Activated CD8-positive, alpha-beta memory T cell treated with anti-CD3 and anti-CD28 coated beads, Interleukin-2, amount 50 U/mL, for 48 hours (primary cell): Measurements from ENCODE around the gene SPDYC.
"Not testable (repeated sequence)": the region's sequence is repeated elsewhere in the genome, so short reads cannot be mapped to it uniquely, and the experiment has no call there.

Experiments
- DNase-seq: peaks from one replicate; pipeline ENCODE4 v3.0.0-alpha.2; 2020

The SPDYC gene

GRCh38 chr11:65134952-65135632 is 34.9 kb upstream of the SPDYC start:
- DNase-seq: peak; percentile 85

DNA sequence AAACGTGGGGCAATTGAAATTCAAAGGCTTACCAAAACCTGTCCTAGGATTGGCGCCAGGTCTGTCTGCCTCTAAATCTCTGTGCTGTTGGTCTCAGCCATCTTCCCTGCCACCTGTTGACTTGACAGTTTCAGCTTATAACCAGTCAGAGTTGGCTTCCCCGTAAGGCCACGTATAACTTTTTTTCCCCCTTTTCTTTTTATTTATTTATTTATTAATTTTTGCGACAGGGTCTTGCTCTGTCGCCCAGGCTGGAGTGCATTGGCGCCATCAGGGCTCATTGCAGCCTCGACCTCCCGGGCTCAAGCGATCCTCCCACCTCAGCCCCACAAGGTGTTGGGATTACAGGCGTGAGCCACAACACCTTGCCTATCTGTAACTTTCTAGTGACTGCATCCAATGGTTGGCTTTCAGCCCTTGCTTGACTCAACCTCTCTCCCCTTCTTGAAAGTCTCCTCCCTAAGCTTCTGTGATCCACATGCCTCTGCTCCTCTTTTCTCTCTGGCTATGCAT is 34.3 kb upstream of the SPDYC start:
- DNase-seq: no peak

DNA sequence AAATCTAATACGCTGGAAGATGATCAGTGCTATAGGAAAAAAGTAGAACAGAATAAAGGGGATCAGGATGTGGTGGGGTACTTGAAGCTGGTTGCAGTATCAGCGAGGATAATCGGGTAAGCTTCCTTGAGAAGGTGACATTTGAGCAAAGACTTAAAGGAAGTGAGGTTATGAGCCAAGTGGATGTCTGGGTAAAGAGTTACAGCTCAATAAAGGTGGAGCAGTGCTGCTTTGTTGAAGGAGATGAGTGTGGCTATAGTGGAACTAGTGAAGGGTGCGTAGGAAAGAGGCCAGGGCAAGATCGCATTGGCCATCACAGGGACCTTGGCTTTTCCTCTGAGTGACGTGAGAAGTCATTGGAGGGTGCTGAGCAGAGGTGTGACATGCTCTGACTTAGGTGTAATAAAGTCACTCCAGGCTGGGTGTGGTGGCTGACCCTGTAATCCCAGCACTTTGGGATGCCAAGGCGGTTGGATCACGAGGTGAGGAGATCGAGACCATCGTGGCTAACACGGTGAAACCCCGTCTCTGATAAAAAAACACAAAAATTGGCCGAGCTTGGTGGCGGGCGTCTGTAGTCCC is 33.4 kb upstream of the SPDYC start:
- no peak for DNase-seq

DNA sequence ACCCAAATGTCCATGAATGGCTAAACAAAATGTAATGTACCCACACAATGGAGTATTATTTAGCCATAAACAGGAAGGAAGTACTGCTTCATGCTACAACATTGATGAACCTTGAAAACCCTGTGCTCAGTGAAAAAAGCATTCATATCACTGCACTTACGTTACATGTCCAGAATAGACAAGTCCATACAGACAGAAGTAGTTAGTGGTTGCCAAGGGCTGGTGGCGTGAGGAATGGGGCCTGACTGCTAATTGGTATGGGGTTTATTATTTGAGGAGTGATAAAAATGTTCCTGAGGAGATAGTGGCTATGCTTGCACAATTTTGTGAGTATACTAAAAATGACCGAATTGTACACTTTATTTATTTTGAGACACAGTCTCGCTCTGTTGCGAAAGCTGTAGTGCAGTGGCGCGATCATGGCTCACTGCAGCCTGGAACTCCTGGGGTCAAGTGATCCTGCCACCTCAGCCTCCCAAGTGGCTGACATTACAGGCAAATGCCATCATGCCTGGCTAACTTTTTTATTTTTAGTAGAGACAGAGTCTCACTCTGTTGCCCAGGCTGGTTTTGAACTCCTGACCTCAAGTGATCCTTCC is 28.0 kb upstream of the SPDYC start:
- DNase-seq: no peak

- DNase-seq: no peak
These were observed 22.5 kb upstream of the SPDYC start for GRCh38 chr11:65147352-65148075.

DNA sequence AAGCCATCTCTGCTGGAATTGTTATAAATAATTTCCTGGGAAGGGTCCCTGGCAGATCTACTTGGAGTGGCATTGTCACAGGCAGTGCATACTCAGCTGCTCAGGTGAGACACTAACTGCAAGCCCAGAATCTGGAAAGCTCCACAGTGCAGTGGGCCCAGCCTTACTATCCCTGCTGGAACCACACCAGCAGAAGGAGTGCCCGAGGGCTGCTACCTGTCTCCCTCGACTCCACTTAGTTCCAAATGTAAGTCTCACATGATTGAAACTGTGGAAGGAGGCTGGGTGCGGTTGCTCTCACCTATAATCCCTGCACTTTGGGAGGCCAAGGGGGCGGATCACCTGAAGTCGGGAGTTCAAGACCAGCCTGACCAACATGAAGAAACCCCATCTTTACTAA is 21.4 kb upstream of the SPDYC start:
- no peak for DNase-seq

- DNase-seq: not testable (repeated sequence)
These were observed 19.9 kb upstream of the SPDYC start for GRCh38 chr11:65150131-65150508.

DNA sequence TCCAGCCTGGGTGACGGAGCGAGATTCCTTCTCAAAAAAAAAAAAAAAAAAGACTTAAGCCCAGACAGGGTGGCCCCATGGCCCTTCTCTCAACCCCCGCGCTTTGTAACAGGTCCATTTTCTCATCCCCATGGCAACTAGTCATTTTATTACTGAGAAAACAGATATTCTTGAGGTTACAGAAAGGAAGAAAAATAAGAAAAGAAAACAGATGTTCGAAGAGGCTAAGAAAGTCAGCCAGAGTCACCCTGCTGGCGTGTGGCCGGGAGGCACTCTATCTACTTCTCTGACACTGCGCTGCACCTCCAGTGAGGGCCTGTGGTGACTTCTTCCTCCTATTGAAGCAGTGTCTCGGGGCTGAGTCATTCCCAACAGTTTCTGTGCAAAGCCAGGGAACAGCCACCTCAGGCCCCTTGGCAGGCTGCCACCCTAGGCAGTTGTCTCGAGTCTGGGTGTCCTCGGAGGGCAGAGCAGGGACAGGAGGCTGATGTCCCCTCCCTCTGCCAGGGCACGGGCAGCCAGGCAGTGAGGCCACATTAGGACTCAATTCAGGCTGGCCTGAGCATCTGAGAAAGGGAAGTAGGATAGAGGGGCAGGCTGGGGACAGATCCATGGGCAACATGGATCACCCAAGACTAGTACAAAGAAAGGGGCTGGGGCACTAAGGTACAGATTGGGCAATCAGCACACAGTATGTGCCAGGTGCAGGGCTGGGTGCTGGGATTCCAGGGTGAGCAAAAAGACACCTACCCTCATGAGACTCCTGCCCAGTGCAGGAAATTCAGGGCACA is 19.3 kb upstream of the SPDYC start:
- peak; percentile 72 for DNase-seq

- DNase-seq: no peak
These were observed 18.6 kb upstream of the SPDYC start for GRCh38 chr11:65151331-65151899.

GRCh38 chr11:65152122-65152521 is 17.9 kb upstream of the SPDYC start:
- no peak for DNase-seq

- DNase-seq: no peak
These were observed 13.8 kb upstream of the SPDYC start for GRCh38 chr11:65156256-65156655.

DNA sequence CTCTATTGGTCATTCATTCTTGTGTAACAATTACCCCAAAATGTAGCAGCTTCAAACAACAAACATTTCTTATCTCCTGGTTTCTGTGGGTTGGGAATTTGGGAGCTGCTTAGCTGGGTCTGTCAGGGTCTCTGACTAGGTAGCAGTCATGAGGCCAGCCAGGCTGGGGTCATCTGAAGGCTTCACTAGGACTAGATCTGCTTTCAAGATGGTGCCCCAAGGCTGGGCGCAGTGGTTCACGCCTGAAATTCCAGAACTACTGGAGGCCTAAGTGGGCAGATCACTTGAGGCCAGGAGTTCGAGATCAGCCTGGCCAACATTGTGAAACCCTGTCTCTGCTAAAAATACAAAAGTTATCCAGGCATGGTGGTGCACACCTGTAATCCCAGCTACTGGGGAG is 13.1 kb upstream of the SPDYC start:
- no peak for DNase-seq

- DNase-seq: no peak
These were observed 12.7 kb upstream of the SPDYC start for GRCh38 chr11:65157336-65157735.

DNA sequence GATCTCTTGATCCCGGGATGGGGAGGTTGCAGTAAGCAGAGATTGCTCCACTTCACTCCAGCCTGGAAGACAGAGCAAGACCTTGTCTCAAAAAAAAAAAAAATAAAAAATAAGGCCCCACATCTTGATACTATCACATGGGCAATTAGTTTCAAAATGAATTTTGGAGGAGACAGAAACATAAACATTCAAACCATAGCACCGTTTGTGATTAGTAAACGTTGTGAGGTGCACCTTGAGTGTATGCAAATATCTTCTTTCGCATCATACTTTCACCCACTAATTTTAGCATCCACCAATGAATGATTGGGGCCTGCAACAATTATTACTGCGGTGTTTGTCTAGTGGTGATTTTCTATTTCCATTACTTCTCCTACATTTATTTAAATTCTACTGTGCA is 11.0 kb upstream of the SPDYC start:
- DNase-seq: no peak

- no peak for DNase-seq
These were observed 9.4 kb upstream of the SPDYC start for GRCh38 chr11:65160643-65161042.

DNA sequence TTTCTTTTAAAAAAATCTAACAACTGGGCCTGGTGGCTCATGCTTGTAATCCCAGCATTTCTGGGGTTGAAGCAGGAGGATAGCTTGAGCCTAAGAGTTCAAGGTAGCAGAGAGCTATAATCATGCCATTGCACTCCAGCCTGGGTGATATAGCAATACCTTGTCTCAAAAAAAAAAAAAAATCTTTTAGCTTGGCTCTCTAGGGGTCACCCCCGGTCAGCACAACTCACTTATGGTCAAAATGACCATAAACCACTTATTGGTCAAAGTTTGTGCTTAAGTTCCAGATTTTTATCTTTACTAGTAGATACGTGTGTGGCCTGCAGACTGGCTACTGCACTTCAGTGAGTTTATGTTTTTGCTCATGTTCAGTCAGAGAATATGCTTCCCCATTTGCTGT is 6.3 kb upstream of the SPDYC start:
- DNase-seq: no peak

- no peak for DNase-seq
These were observed 4.4 kb upstream of the SPDYC start for GRCh38 chr11:65165410-65166317.

DNA sequence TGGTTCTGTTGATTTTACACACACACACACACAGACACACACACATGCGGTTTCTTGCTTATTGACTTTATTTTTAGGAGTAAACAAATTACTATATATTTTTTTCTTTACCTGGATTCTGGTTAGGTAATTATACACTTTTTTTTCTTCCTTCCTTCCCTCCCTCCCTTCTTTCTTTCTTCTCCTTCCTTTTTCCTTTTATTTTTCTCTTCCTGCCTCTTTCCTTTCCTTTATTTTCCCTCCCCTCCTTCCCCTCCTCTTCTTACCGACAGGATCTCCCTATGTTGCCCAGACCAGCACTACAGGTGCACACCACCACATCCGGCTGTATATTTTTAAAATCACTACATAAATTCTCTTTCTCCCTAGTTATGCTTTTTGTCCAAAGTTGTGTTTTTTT is 3.1 kb upstream of the SPDYC start:
- DNase-seq: no peak

DNA sequence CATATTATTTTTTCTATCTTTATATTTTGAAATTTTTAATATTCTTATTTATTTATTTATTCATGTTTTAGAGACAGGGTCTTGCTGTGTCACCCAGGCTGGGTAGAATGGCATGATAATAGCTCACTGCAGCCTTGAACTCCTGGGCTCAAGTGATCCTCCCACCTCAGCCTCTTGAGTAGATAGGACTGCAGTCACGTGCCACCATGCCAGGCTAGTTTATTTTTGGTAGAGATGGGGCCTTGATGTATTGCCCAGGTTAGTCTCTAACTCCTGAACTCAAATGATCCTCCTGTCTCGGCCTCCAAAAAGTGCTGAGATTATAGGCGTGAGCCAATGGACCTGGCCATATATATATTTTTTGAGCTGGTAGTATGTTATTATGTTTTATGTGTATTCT is 2.4 kb upstream of the SPDYC start:
- DNase-seq: no peak

GRCh38 chr11:65169164-65169641 is 830 bp upstream of the SPDYC start:
- no peak for DNase-seq

DNA sequence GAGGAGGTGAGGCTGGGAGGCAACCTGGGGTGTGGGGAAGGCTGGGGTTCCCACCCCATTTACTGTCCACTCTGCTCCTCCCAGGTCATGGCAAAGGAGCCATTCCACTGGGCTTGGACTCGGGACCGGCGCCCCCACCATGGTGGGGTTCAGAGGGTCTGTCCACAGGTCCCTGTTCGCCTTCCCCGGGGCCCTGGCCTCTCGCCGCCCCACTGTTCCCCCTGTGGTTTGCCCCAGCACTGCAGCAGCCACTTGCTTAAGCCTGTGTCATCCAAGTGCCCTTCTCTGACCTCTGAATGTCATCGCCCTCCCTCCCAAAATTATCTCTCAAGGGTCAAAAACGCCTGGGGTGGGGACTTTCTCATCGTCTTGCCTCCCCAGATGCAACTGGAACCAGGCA is 2.6 kb downstream of the SPDYC start:
- DNase-seq: no peak
